Measurements from ENCODE around the gene LRIG3.

Gene LRIG3

GRCh38 chr12:58930770-58931324, 10.5 kb upstream of the LRIG3 start:
- H3K4me1 ChIP-seq (ENCODE audit: insufficient read depth, low read length): peaks cover 2% of the 10 kb centered on the region

DNA sequence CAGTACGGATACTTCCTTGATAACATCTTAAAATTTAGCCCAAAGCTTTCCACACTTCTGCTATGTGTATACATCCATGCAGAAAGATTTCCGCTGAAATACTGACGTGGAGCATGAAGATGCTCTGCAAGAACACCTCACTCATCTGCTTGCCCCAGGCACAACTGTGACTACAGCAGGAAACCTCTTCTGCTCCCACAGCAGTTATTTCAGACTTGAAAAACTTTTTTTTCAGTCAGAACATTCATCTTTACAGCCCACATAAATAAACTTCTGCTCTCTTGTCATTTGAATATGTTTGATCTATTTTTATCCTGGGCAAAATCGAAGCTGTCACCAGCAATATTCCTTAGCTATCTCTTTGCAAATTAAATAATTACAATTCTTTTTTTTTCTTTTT, 6.8 kb upstream of the LRIG3 start:
- no peak overlapping the region for H3K4me3 ChIP-seq (ENCODE audit: low read length)
- 94% methylated on average over 4 of the region's 4 CpGs for WGBS
- H3K9ac ChIP-seq (ENCODE audit: low read depth, low read length): no peak overlapping the region
- H3K27me3 ChIP-seq (ENCODE audit: insufficient read depth, low read length): no peaks in the 10 kb centered on the region
- H3K9me3 ChIP-seq (ENCODE audit: insufficient read depth, low read depth, low read length): no peaks in the 10 kb centered on the region
- peaks cover 13% of the 10 kb centered on the region; the same call in 1 of the 2 replicates for H3K4me1 ChIP-seq (ENCODE audit: insufficient read depth, low read length)
- H3K27ac ChIP-seq (ENCODE audit: low read depth, low read length): no peak overlapping the region
- no peaks in the 10 kb centered on the region for H3K36me3 ChIP-seq (ENCODE audit: insufficient read depth, low read length)

More at GRCh38 chr12:58930770-58931324, 10.5 kb upstream of the LRIG3 start:
- Histone ChIP-seq H3K36me3 (ENCODE audit: insufficient read depth, low read length) (no peaks in the 10 kb centered on the region), H3K9ac (ENCODE audit: low read depth, low read length) (no peak overlapping the region), H3K9me3 (ENCODE audit: insufficient read depth, low read depth, low read length) (no peaks in the 10 kb centered on the region), H3K27me3 (ENCODE audit: insufficient read depth, low read length) (no peaks in the 10 kb centered on the region), H3K4me3 (ENCODE audit: low read length) (no peak overlapping the region), H3K27ac (ENCODE audit: low read depth, low read length) (no peak overlapping the region)
- WGBS: 89% methylated on average over 2 of the region's 2 CpGs

DNA sequence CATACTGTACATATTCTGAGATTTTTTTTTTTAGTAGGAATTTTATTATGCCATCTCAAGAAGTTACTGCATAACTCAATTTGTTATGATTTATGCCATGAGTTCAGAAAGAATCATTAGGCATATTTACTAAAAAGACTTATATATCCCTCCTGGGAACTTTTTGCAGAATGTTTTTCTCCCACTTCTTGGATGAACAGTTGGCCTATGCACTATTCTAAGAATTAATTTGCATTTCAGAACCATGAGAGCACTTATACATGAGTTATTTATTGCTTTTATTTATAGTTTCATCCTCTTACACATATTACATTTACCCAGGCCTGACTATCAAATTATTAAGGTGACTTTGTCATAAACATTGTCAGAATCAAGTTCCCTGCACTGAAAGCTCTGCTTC, 6.3 kb upstream of the LRIG3 start:
- Histone ChIP-seq H3K27me3 (ENCODE audit: insufficient read depth, low read length) (no peaks in the 10 kb centered on the region), H3K9ac (ENCODE audit: low read depth, low read length) (no peak overlapping the region), H3K4me1 (ENCODE audit: insufficient read depth, low read length) (peaks cover 13% of the 10 kb centered on the region; the same call in 1 of the 2 replicates), H3K27ac (ENCODE audit: low read depth, low read length) (no peak overlapping the region), H3K9me3 (ENCODE audit: insufficient read depth, low read depth, low read length) (no peaks in the 10 kb centered on the region), H3K36me3 (ENCODE audit: insufficient read depth, low read length) (no peaks in the 10 kb centered on the region), H3K4me3 (ENCODE audit: low read length) (no peak overlapping the region)

DNA sequence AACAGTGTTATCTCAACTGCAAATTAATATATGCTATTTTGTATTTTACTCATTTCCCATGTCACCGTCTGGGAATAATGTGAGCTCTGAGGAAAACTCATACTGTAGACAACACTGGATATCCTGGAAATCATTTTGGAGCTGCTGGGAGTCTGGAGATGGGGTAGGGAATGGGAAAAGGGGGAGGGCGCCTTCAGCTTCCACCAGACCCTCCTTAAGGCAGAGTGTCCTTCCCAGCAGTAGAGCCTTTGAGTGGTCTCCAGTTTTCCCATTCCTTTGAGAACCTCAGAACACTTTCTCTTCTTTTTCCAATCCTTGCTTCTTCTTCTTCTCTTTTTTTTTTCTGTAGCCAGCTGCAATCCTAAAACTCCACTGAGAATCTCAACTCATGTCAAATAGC, 5.4 kb upstream of the LRIG3 start:
- no peaks in the 10 kb centered on the region for H3K9me3 ChIP-seq (ENCODE audit: insufficient read depth, low read depth, low read length)
- H3K4me3 ChIP-seq (ENCODE audit: low read length): no peak overlapping the region
- WGBS: 40% methylated on average over 1 of the region's 2 CpGs
- H3K27me3 ChIP-seq (ENCODE audit: insufficient read depth, low read length): no peaks in the 10 kb centered on the region
- H3K36me3 ChIP-seq (ENCODE audit: insufficient read depth, low read length): no peaks in the 10 kb centered on the region
- H3K27ac ChIP-seq (ENCODE audit: low read depth, low read length): no peak overlapping the region
- peaks cover 15% of the 10 kb centered on the region; the same call in 1 of the 2 replicates for H3K4me1 ChIP-seq (ENCODE audit: insufficient read depth, low read length)
- H3K9ac ChIP-seq (ENCODE audit: low read depth, low read length): no peak overlapping the region

- Histone ChIP-seq H3K9me3 (ENCODE audit: insufficient read depth, low read depth, low read length) (no peaks in the 10 kb centered on the region), H3K4me1 (ENCODE audit: insufficient read depth, low read length) (peaks cover 18% of the 10 kb centered on the region; the same call in 1 of the 2 replicates), H3K4me3 (ENCODE audit: low read length) (no peak overlapping the region), H3K36me3 (ENCODE audit: insufficient read depth, low read length) (no peaks in the 10 kb centered on the region), H3K9ac (ENCODE audit: low read depth, low read length) (no peak overlapping the region), H3K27me3 (ENCODE audit: insufficient read depth, low read length) (no peaks in the 10 kb centered on the region), H3K27ac (ENCODE audit: low read depth, low read length) (no peak overlapping the region)
- WGBS: 63% methylated on average over 1 of the region's 1 CpG
Observed at GRCh38 chr12:58925111-58925611, 4.9 kb upstream of the LRIG3 start.

GRCh38 chr12:58924652-58925051, 4.3 kb upstream of the LRIG3 start:
- Histone ChIP-seq H3K36me3 (ENCODE audit: insufficient read depth, low read length) (no peaks in the 10 kb centered on the region), H3K9me3 (ENCODE audit: insufficient read depth, low read depth, low read length) (no peaks in the 10 kb centered on the region), H3K4me3 (ENCODE audit: low read length) (no peak overlapping the region), H3K27me3 (ENCODE audit: insufficient read depth, low read length) (peaks cover 1% of the 10 kb centered on the region), H3K4me1 (ENCODE audit: insufficient read depth, low read length) (peaks cover 18% of the 10 kb centered on the region; the same call in 1 of the 2 replicates), H3K27ac (ENCODE audit: low read depth, low read length) (no peak overlapping the region), H3K9ac (ENCODE audit: low read depth, low read length) (no peak overlapping the region)
- WGBS: 100% methylated on average over 1 of the region's 1 CpG

GRCh38 chr12:58923781-58924180, 3.5 kb upstream of the LRIG3 start:
- Histone ChIP-seq H3K36me3 (ENCODE audit: insufficient read depth, low read length) (no peaks in the 10 kb centered on the region), H3K9ac (ENCODE audit: low read depth, low read length) (no peak overlapping the region), H3K4me3 (ENCODE audit: low read length) (no peak overlapping the region), H3K4me1 (ENCODE audit: insufficient read depth, low read length) (peaks cover 22% of the 10 kb centered on the region), H3K27ac (ENCODE audit: low read depth, low read length) (no peak overlapping the region), H3K27me3 (ENCODE audit: insufficient read depth, low read length) (peaks cover 10% of the 10 kb centered on the region), H3K9me3 (ENCODE audit: insufficient read depth, low read depth, low read length) (no peaks in the 10 kb centered on the region)
- WGBS: 90% methylated on average over 4 of the region's 4 CpGs

GRCh38 chr12:58922849-58923248, 2.5 kb upstream of the LRIG3 start:
- H3K27me3 ChIP-seq (ENCODE audit: insufficient read depth, low read length): peaks cover 15% of the 10 kb centered on the region
- no peaks in the 10 kb centered on the region for H3K36me3 ChIP-seq (ENCODE audit: insufficient read depth, low read length)
- H3K4me1 ChIP-seq (ENCODE audit: insufficient read depth, low read length): peaks cover 31% of the 10 kb centered on the region
- no peak overlapping the region for H3K27ac ChIP-seq (ENCODE audit: low read depth, low read length)
- no peak overlapping the region for H3K9ac ChIP-seq (ENCODE audit: low read depth, low read length)
- H3K9me3 ChIP-seq (ENCODE audit: insufficient read depth, low read depth, low read length): no peaks in the 10 kb centered on the region
- H3K4me3 ChIP-seq (ENCODE audit: low read length): no peak overlapping the region

- Histone ChIP-seq H3K27ac (ENCODE audit: low read depth, low read length) (no peak overlapping the region), H3K4me3 (ENCODE audit: low read length) (peak overlapping the region; percentile 77), H3K4me1 (ENCODE audit: insufficient read depth, low read length) (peaks cover 42% of the 10 kb centered on the region), H3K27me3 (ENCODE audit: insufficient read depth, low read length) (peaks cover 15% of the 10 kb centered on the region), H3K9ac (ENCODE audit: low read depth, low read length) (peak overlapping the region; percentile 87; the same call in 1 of the 2 replicates), H3K36me3 (ENCODE audit: insufficient read depth, low read length) (no peaks in the 10 kb centered on the region), H3K9me3 (ENCODE audit: insufficient read depth, low read depth, low read length) (no peaks in the 10 kb centered on the region)
- WGBS: 77% methylated on average over 13 of the region's 15 CpGs
Observed at GRCh38 chr12:58920961-58921861, 907 bp upstream of the LRIG3 start.

- WGBS: 1% methylated on average over 50 of the region's 50 CpGs
- peaks cover 46% of the 10 kb centered on the region for H3K4me1 ChIP-seq (ENCODE audit: insufficient read depth, low read length)
- peak overlapping the region; percentile 77 for H3K4me3 ChIP-seq (ENCODE audit: low read length)
- no peaks in the 10 kb centered on the region for H3K36me3 ChIP-seq (ENCODE audit: insufficient read depth, low read length)
- peaks cover 15% of the 10 kb centered on the region for H3K27me3 ChIP-seq (ENCODE audit: insufficient read depth, low read length)
- H3K27ac ChIP-seq (ENCODE audit: low read depth, low read length): peak overlapping the region; percentile 79; the same call in 1 of the 2 replicates
- no peaks in the 10 kb centered on the region for H3K9me3 ChIP-seq (ENCODE audit: insufficient read depth, low read depth, low read length)
- peak overlapping the region; percentile 87 for H3K9ac ChIP-seq (ENCODE audit: low read depth, low read length)
Observed at GRCh38 chr12:58919231-58920101, 838 bp downstream of the LRIG3 start.
